ENCODE measurements around the gene CDH23. TPM values are rescaled to one million over a fixed set of nuclear protein-coding genes. Genes with fewer than 3 reads are reported as not detected.

CDH23 gene
- total RNA-seq, 1 experiment from 2014 or later: 0.34 TPM

- POLR2A ChIA-PET: no interaction called here
- H3K36me3 Mint-ChIP-seq (ENCODE audit: insufficient read depth, unreplicated experiment): no peaks in the 10 kb centered on the region
- H3K27me3 Mint-ChIP-seq (ENCODE audit: insufficient read depth, unreplicated experiment): peaks cover 30% of the 10 kb centered on the region
- no peaks in the 10 kb centered on the region for H3K9me3 ChIP-seq
- H3K4me3 ChIP-seq (ENCODE audit: low read depth, low read length): no peak overlapping the region
- no peaks in the 10 kb centered on the region for H3K27me3 ChIP-seq (replicated peaks; ENCODE audit: control insufficient read depth, insufficient read depth, low read length)
- H3K27ac Mint-ChIP-seq (ENCODE audit: unreplicated experiment): no peak overlapping the region
- no peak for TF ChIP-seq CTCF (IDR thresholded peaks at IDR 0.05; ENCODE audit: insufficient read depth in 1 of 2, low read depth in 1 of 2, low read length in 1 of 2, severe bottlenecking in 1 of 2, unreplicated experiment in 1 of 2)
- no peaks in the 10 kb centered on the region for H3K4me1 ChIP-seq
- no peak overlapping the region for H3K4me3 Mint-ChIP-seq (ENCODE audit: unreplicated experiment)
- intact Hi-C loops (cut with micrococcal nuclease; ENCODE audit: unreplicated experiment): no loop called here
- CTCF ChIA-PET: interaction anchor here (0.6 to 1.0 kb wide), 2 partner anchors 243 to 376 kb away, joined by 3 to 7 read pairs; partner anchors contain the start of gene SLC29A3
- DNase-seq: no peak
- no peaks in the 10 kb centered on the region for H3K4me1 Mint-ChIP-seq (ENCODE audit: low read depth, unreplicated experiment)
- H3K36me3 ChIP-seq (ENCODE audit: control insufficient read depth, insufficient read depth, low read length): no peaks in the 10 kb centered on the region
- no TSS peak for BruUV-seq (replicated peaks)
- H3K9me3 Mint-ChIP-seq (ENCODE audit: unreplicated experiment): no peaks in the 10 kb centered on the region
Observed at GRCh38 chr10:71562181-71562580, 165.5 kb downstream of the CDH23 start.

- no peaks in the 10 kb centered on the region for H3K9me3 ChIP-seq
- Mint-ChIP-seq H3K4me3 (ENCODE audit: unreplicated experiment) (no peak overlapping the region), H3K9me3 (ENCODE audit: unreplicated experiment) (no peaks in the 10 kb centered on the region), H3K4me1 (ENCODE audit: low read depth, unreplicated experiment) (no peaks in the 10 kb centered on the region), H3K27ac (ENCODE audit: unreplicated experiment) (no peak overlapping the region), H3K36me3 (ENCODE audit: insufficient read depth, unreplicated experiment) (no peaks in the 10 kb centered on the region), H3K27me3 (ENCODE audit: insufficient read depth, unreplicated experiment) (peaks cover 30% of the 10 kb centered on the region)
- DNase-seq: no peak
- H3K4me1 ChIP-seq: no peaks in the 10 kb centered on the region
- H3K4me3 ChIP-seq (ENCODE audit: low read depth, low read length): no peak overlapping the region
- intact Hi-C loops (cut with micrococcal nuclease; ENCODE audit: unreplicated experiment): no loop called here
- no peak for TF ChIP-seq CTCF (IDR thresholded peaks at IDR 0.05; ENCODE audit: insufficient read depth in 1 of 2, low read depth in 1 of 2, low read length in 1 of 2, severe bottlenecking in 1 of 2, unreplicated experiment in 1 of 2)
- ChIA-PET CTCF (interaction anchor here (0.6 kb wide), 1 partner anchor 376 kb away, joined by 7 read pairs; no protein-coding TSS in a partner anchor), POLR2A (no interaction called here)
- BruUV-seq (replicated peaks): no TSS peak
- H3K27me3 ChIP-seq (replicated peaks; ENCODE audit: control insufficient read depth, insufficient read depth, low read length): no peaks in the 10 kb centered on the region
- H3K36me3 ChIP-seq (ENCODE audit: control insufficient read depth, insufficient read depth, low read length): no peaks in the 10 kb centered on the region
Observed at GRCh38 chr10:71562904-71563303, 166.2 kb downstream of the CDH23 start.

- intact Hi-C loops (cut with micrococcal nuclease; ENCODE audit: unreplicated experiment): no loop called here
- ChIA-PET CTCF (interaction anchor here (0.7 kb wide), 1 partner anchor 168 kb away, joined by 3 read pairs; the partner anchor contains the start of gene CDH23), POLR2A (no interaction called here)
- no peaks in the 10 kb centered on the region for H3K4me1 ChIP-seq
- Mint-ChIP-seq H3K36me3 (ENCODE audit: insufficient read depth, unreplicated experiment) (no peaks in the 10 kb centered on the region), H3K4me3 (ENCODE audit: unreplicated experiment) (no peak overlapping the region), H3K27ac (ENCODE audit: unreplicated experiment) (no peak overlapping the region), H3K4me1 (ENCODE audit: low read depth, unreplicated experiment) (no peaks in the 10 kb centered on the region), H3K9me3 (ENCODE audit: unreplicated experiment) (no peaks in the 10 kb centered on the region), H3K27me3 (ENCODE audit: insufficient read depth, unreplicated experiment) (peaks cover 26% of the 10 kb centered on the region)
- H3K27me3 ChIP-seq (replicated peaks; ENCODE audit: control insufficient read depth, insufficient read depth, low read length): no peaks in the 10 kb centered on the region
- H3K36me3 ChIP-seq (ENCODE audit: control insufficient read depth, insufficient read depth, low read length): no peaks in the 10 kb centered on the region
- H3K4me3 ChIP-seq (ENCODE audit: low read depth, low read length): no peak overlapping the region
- no peak for DNase-seq
- no TSS peak for BruUV-seq (replicated peaks)
- TF ChIP-seq CTCF (IDR thresholded peaks at IDR 0.05; ENCODE audit: insufficient read depth in 1 of 2, low read depth in 1 of 2, low read length in 1 of 2, severe bottlenecking in 1 of 2, unreplicated experiment in 1 of 2): no peak
- no peaks in the 10 kb centered on the region for H3K9me3 ChIP-seq
Observed at GRCh38 chr10:71564194-71564820, 167.6 kb downstream of the CDH23 start.

Data from Caco-2 (cell line).